Activated CD4-positive, alpha-beta T cell treated with anti-CD3 and anti-CD28 coated beads, Interleukin-2, amount 50 U/mL, for 24 hours (primary cell): Measurements from ENCODE around the gene TBC1D2B.

Experiments
- DNase-seq, 2 donors: peaks; one replicate each; pipeline ENCODE4 v3.0.0-alpha.2; 2020; ENCODE audit warnings: low read depth in 1 of 2, low spot score in 1 of 2

Gene TBC1D2B

GRCh38 chr15:78097667-78098066, 20.2 kb upstream of the TBC1D2B start:
- DNase-seq = no peak

- DNase-seq = no peak
Measured at GRCh38 chr15:78093242-78094020, 15.9 kb upstream of the TBC1D2B start.

GRCh38 chr15:78092261-78093041, 14.9 kb upstream of the TBC1D2B start, which contains the start of gene SH2D7:
TSS of gene SH2D7 (plus strand) at chr15:78092561. CDS start at chr15:78092585, 24 bp downstream.
- no peak for DNase-seq

- no peak for DNase-seq
Measured at GRCh38 chr15:78090422-78091063, 13.0 kb upstream of the TBC1D2B start.

- no peak for DNase-seq
Measured at GRCh38 chr15:78088773-78089080, 11.2 kb upstream of the TBC1D2B start.

GRCh38 chr15:78087951-78088772, 10.7 kb upstream of the TBC1D2B start:
- no peak for DNase-seq

GRCh38 chr15:78085928-78086327, 8.4 kb upstream of the TBC1D2B start:
- DNase-seq = no peak

GRCh38 chr15:78084449-78084750, 6.9 kb upstream of the TBC1D2B start:
- no peak for DNase-seq

- no peak for DNase-seq
Measured at GRCh38 chr15:78083687-78084448, 6.4 kb upstream of the TBC1D2B start.

GRCh38 chr15:78083186-78083585, 5.7 kb upstream of the TBC1D2B start:
- no peak for DNase-seq

GRCh38 chr15:78082743-78083110, 5.2 kb upstream of the TBC1D2B start:
- no peak for DNase-seq

GRCh38 chr15:78082106-78082742, 4.7 kb upstream of the TBC1D2B start:
- no peak for DNase-seq

GRCh38 chr15:78080088-78080460, 2.6 kb upstream of the TBC1D2B start:
- DNase-seq = no peak

GRCh38 chr15:78079298-78080087, 2.0 kb upstream of the TBC1D2B start:
- no peak for DNase-seq

- no peak for DNase-seq
Measured at GRCh38 chr15:78077871-78078210, 330 bp upstream of the TBC1D2B start.

GRCh38 chr15:78076231-78077052, 1.1 kb downstream of the TBC1D2B start:
- DNase-seq = no peak

- no peak for DNase-seq
Measured at GRCh38 chr15:78075490-78076230, 1.9 kb downstream of the TBC1D2B start.
